ENCODE results near the gene ZNF556.
A peak's percentile ranks its signal among the peaks of the same experiment; 100 is the strongest.

GRCh38 chr19:2900296-2901252, 33.4 kb downstream of the ZNF556 start, which contains the start of gene ZNF57:
- TF ChIP-seq, protein P1, sequence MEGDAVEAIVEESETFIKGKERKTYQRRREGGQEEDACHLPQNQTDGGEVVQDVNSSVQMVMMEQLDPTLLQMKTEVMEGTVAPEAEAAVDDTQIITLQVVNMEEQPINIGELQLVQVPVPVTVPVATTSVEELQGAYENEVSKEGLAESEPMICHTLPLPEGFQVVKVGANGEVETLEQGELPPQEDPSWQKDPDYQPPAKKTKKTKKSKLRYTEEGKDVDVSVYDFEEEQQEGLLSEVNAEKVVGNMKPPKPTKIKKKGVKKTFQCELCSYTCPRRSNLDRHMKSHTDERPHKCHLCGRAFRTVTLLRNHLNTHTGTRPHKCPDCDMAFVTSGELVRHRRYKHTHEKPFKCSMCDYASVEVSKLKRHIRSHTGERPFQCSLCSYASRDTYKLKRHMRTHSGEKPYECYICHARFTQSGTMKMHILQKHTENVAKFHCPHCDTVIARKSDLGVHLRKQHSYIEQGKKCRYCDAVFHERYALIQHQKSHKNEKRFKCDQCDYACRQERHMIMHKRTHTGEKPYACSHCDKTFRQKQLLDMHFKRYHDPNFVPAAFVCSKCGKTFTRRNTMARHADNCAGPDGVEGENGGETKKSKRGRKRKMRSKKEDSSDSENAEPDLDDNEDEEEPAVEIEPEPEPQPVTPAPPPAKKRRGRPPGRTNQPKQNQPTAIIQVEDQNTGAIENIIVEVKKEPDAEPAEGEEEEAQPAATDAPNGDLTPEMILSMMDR (IDR thresholded peaks at IDR 0.05) = no peak
- TF ChIP-seq POLR2AphosphoS5 (IDR thresholded peaks at IDR 0.05; ENCODE audit: insufficient read depth in 1 of 2, low read depth in 1 of 2) (peak; percentile 80 to 88), POLR2A (IDR thresholded peaks at IDR 0.05) (no peak)

All from vagina (tissue), 2 donors.